H9 (cell line): Measurements from ENCODE around the gene CHCHD3. TPM values are rescaled to one million over a fixed set of nuclear protein-coding genes. Genes with fewer than 3 reads are reported as not detected.
A peak's percentile ranks its signal among the peaks of the same experiment; 100 is the strongest.

Experiments used
- DNase-seq: peaks from one replicate; pipeline ENCODE4 v3.0.0-alpha.2; 2017
- H2AFZ ChIP-seq: one replicate; pipeline ENCODE4 v1.6.1; 2013; ENCODE audit warnings: mild to moderate bottlenecking, low read length, control low read depth, moderate library complexity
- H2AK5ac ChIP-seq: 2 replicates; pipeline ENCODE4 v1.6.1; 2013; ENCODE audit warnings: low read length, control low read depth, mixed read lengths; ENCODE audit not compliant: insufficient read length
- H2BK120ac ChIP-seq: one replicate; pipeline ENCODE4 v1.6.1; 2013; ENCODE audit warnings: low read depth, mild to moderate bottlenecking, low read length, control low read depth, inconsistent platforms; ENCODE audit not compliant: poor library complexity, severe bottlenecking
- H2BK12ac ChIP-seq: 2 replicates; pipeline ENCODE4 v1.6.1; 2013; ENCODE audit warnings: low read length, control low read depth, mixed read lengths, low read depth; ENCODE audit not compliant: insufficient read length
- H2BK15ac ChIP-seq: 2 replicates; pipeline ENCODE4 v1.6.1; 2013; ENCODE audit warnings: low read depth, low read length, control low read depth
- H2BK20ac ChIP-seq: one replicate; pipeline ENCODE4 v1.6.1; 2013; ENCODE audit warnings: low read depth, mild to moderate bottlenecking, low read length, control low read depth, inconsistent platforms; ENCODE audit not compliant: poor library complexity, severe bottlenecking
- H2BK5ac ChIP-seq: 2 replicates; pipeline ENCODE4 v1.6.1; 2013; ENCODE audit warnings: low read length, control low read depth, mixed read lengths; ENCODE audit not compliant: insufficient read length
- H3K14ac ChIP-seq: 2 replicates; pipeline ENCODE4 v1.6.1; 2013; ENCODE audit warnings: low read length, control low read depth; ENCODE audit not compliant: insufficient read depth
- H3K18ac ChIP-seq: 2 replicates; pipeline ENCODE4 v1.6.1; 2013; ENCODE audit warnings: low read depth, mild to moderate bottlenecking, mixed read lengths, low read length, control low read depth; ENCODE audit not compliant: insufficient read length
- H3K23ac ChIP-seq: 2 replicates; pipeline ENCODE4 v1.6.1; 2013; ENCODE audit warnings: low read length, control low read depth, mixed read lengths, low read depth; ENCODE audit not compliant: insufficient read length
- H3K23me2 ChIP-seq: 2 replicates; pipeline ENCODE4 v1.6.1; 2013; ENCODE audit warnings: low read depth, mild to moderate bottlenecking, mixed read lengths, low read length, control low read depth; ENCODE audit not compliant: insufficient read length, poor library complexity, severe bottlenecking
- H3K27ac ChIP-seq: 2 replicates; pipeline ENCODE4 v1.5.1; 2013; ENCODE audit warnings: low read length, control low read depth, mixed read lengths, low read depth; ENCODE audit not compliant: insufficient read length
- H3K27me3 ChIP-seq: 2 replicates; pipeline ENCODE4 v1.6.1; 2013; ENCODE audit warnings: low read length, control low read depth, inconsistent platforms; ENCODE audit not compliant: insufficient read depth
- H3K4ac ChIP-seq: 2 replicates; pipeline ENCODE4 v1.6.1; 2013; ENCODE audit warnings: low read depth, mild to moderate bottlenecking, control low read depth, inconsistent platforms, low read length, moderate library complexity
- H3K4me1 ChIP-seq: 2 replicates; pipeline ENCODE4 v1.6.1; 2013; ENCODE audit warnings: low read length, control low read depth, inconsistent platforms; ENCODE audit not compliant: insufficient read depth
- H3K4me2 ChIP-seq: 2 replicates; pipeline ENCODE4 v1.6.1; 2013; ENCODE audit warnings: low read length, control low read depth, mixed read lengths; ENCODE audit not compliant: insufficient read length, insufficient read depth
- H3K56ac ChIP-seq: 2 replicates; pipeline ENCODE4 v1.6.1; 2013; ENCODE audit warnings: low read depth, mild to moderate bottlenecking, mixed read lengths, low read length, control low read depth; ENCODE audit not compliant: insufficient read length
- H3K79me1 ChIP-seq: 2 replicates; pipeline ENCODE4 v1.6.1; 2013; ENCODE audit warnings: low read depth, mild to moderate bottlenecking, moderate library complexity, low read length, control low read depth, inconsistent platforms; ENCODE audit not compliant: insufficient read depth, poor library complexity, severe bottlenecking
- H3K79me2 ChIP-seq: 2 replicates; pipeline ENCODE4 v1.6.1; 2013; ENCODE audit warnings: low read length, control low read depth, inconsistent platforms; ENCODE audit not compliant: insufficient read depth
- H3K9ac ChIP-seq: 2 replicates; pipeline ENCODE4 v1.6.1; 2013; ENCODE audit warnings: low read length, control low read depth, mixed read lengths; ENCODE audit not compliant: insufficient read length; ENCODE audit errors: extremely low read depth
- H3K9me3 ChIP-seq: one replicate; pipeline ENCODE4 v1.6.1; 2013; ENCODE audit warnings: low read depth, low read length, inconsistent platforms; ENCODE audit not compliant: control insufficient read depth
- H3T11ph ChIP-seq: one replicate; pipeline ENCODE4 v1.6.1; 2013; ENCODE audit warnings: mild to moderate bottlenecking, low read length, control low read depth, inconsistent platforms
- H4K20me1 ChIP-seq: one replicate; pipeline ENCODE4 v1.6.1; 2013; ENCODE audit not compliant: control insufficient read depth, insufficient read length, insufficient read depth
- H4K5ac ChIP-seq: 2 replicates; pipeline ENCODE4 v1.6.1; 2013; ENCODE audit warnings: low read depth, mild to moderate bottlenecking, mixed read lengths, low read length, control low read depth; ENCODE audit not compliant: insufficient read length
- H4K8ac ChIP-seq: replicated peaks from 2 replicates; pipeline ENCODE4 v1.6.1; 2013; ENCODE audit warnings: low read length, control low read depth, mixed read lengths, low read depth; ENCODE audit not compliant: insufficient read length
- H4K91ac ChIP-seq: 2 replicates; pipeline ENCODE4 v1.6.1; 2013; ENCODE audit warnings: low read depth, mild to moderate bottlenecking, moderate library complexity, mixed read lengths, low read length, control low read depth; ENCODE audit not compliant: insufficient read length
- H3K27ac Mint-ChIP-seq, 3 experiments: 2 replicates in 2 of 3; 3 replicates in 1 of 3; pipeline ENCODE4 v1.8.0; 2020 to 2021; ENCODE audit warnings: mixed read lengths in 3 of 3, mild to moderate bottlenecking in 1 of 3, moderate library complexity in 1 of 3
- H3K27me3 Mint-ChIP-seq: 2 replicates; pipeline ENCODE4 v1.8.0; 2021; ENCODE audit warnings: low read depth, mild to moderate bottlenecking, moderate library complexity, mixed read lengths
- H3K36me3 Mint-ChIP-seq, 3 experiments: 2 replicates in 2 of 3; 3 replicates in 1 of 3; pipeline ENCODE4 v1.8.0; 2020 to 2021; ENCODE audit warnings: low read depth in 3 of 3, mixed read lengths in 3 of 3; ENCODE audit not compliant: insufficient read depth in 1 of 3
- H3K4me1 Mint-ChIP-seq, 2 experiments: 2 replicates each; pipeline ENCODE4 v1.8.0; 2020; ENCODE audit warnings: mixed read lengths in 2 of 2
- H3K4me3 Mint-ChIP-seq, 2 experiments: 2 replicates in 1 of 2; 3 replicates in 1 of 2; pipeline ENCODE4 v1.8.0; 2020 to 2021; ENCODE audit warnings: mild to moderate bottlenecking in 2 of 2, mixed read lengths in 2 of 2, moderate library complexity in 1 of 2
- H3K9me3 Mint-ChIP-seq, 2 experiments: 2 replicates in 1 of 2; 3 replicates in 1 of 2; pipeline ENCODE4 v1.8.0; 2020; ENCODE audit warnings: mild to moderate bottlenecking in 2 of 2, mixed read lengths in 2 of 2, moderate library complexity in 1 of 2
- WGBS: extraction: QIAGEN DNeasy Blood & Tissue Kit; methylation state at CpG from one replicate; pipeline ENCODE4 v1.1.7; 2013; ENCODE audit warnings: missing lambda C conversion rate, low lambda C conversion rate, mixed read lengths; ENCODE audit not compliant: insufficient read length; ENCODE audit errors: extremely low coverage; 5-methylcytosine and 5-hydroxymethylcytosine counted together
- total RNA-seq: library from RNA; stranded (reverse); gene quantifications from 2 replicates; pipeline ENCODE4 v1.2.1, GENCODE V29; 2021
- TF ChIP-seq, protein P1 (sequence below): fragments of 200-600 bp; sonication (generic); conservative IDR thresholded peaks from 3 replicates; pipeline ENCODE4 v1.8.0; 2021; ENCODE audit warnings: antibody characterized with exemption, mild to moderate bottlenecking

The CHCHD3 gene
- total RNA-seq, 1 experiment from 2014 or later, result 104 TPM

DNA sequence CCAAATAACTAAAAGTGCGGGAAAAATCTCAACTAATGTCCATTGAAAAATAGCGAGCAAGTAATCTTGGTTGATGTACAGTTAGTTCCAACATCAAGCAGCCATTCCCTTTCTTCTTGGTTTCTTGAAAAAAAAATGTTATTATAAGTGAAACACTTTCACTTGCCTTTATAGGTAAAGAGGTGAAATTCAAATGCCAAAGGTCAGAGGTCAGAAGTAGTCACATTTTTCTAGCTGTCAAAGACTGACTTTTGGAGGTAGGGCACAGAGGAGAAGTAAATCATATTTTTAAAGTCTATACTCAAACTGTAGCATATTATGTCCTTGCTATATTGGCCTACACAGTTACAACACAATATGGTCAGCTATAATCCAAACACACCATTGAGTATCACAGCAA lies 62.3 kb downstream of the CHCHD3 start:
- no peak overlapping the region for H3K18ac ChIP-seq
- H2AK5ac ChIP-seq, result no peak overlapping the region
- Mint-ChIP-seq H3K4me1 (peaks cover 17 to 22% of the 10 kb centered on the region in 2 experiments), H3K36me3 (peaks cover 0 to 7% (median 0%) of the 10 kb centered on the region in 3 experiments; a peak in 3 of 7 replicates), H3K27ac (0 out of 7 replicates have a peak overlapping the region, but pooled peaks of 1 of the 3 experiments have one; percentile 25), H3K4me3 (no peak overlapping the region), H3K27me3 (no peaks in the 10 kb centered on the region), H3K9me3 (no peaks in the 10 kb centered on the region)
- H2BK20ac ChIP-seq, result no peak overlapping the region
- H3K9me3 ChIP-seq, result no peaks in the 10 kb centered on the region
- H4K20me1 ChIP-seq, result no peaks in the 10 kb centered on the region
- no CpG with 5 or more reads among the region's 2 CpGs for WGBS
- no peak overlapping the region for H2BK15ac ChIP-seq
- H3K4ac ChIP-seq, result no peak overlapping the region
- H2BK120ac ChIP-seq, result no peak overlapping the region
- TF ChIP-seq, protein P1, sequence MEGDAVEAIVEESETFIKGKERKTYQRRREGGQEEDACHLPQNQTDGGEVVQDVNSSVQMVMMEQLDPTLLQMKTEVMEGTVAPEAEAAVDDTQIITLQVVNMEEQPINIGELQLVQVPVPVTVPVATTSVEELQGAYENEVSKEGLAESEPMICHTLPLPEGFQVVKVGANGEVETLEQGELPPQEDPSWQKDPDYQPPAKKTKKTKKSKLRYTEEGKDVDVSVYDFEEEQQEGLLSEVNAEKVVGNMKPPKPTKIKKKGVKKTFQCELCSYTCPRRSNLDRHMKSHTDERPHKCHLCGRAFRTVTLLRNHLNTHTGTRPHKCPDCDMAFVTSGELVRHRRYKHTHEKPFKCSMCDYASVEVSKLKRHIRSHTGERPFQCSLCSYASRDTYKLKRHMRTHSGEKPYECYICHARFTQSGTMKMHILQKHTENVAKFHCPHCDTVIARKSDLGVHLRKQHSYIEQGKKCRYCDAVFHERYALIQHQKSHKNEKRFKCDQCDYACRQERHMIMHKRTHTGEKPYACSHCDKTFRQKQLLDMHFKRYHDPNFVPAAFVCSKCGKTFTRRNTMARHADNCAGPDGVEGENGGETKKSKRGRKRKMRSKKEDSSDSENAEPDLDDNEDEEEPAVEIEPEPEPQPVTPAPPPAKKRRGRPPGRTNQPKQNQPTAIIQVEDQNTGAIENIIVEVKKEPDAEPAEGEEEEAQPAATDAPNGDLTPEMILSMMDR, result no peak
- DNase-seq, result no peak
- H3K27ac ChIP-seq, result no peak overlapping the region
- H3K23me2 ChIP-seq, result no peaks in the 10 kb centered on the region
- no peak overlapping the region for H3K14ac ChIP-seq
- H2BK5ac ChIP-seq, result no peak overlapping the region
- peaks cover 7% of the 10 kb centered on the region for H3K4me1 ChIP-seq
- no peak overlapping the region for H3K23ac ChIP-seq
- peaks cover 3% of the 10 kb centered on the region; the same call in 1 of the 2 replicates for H3K79me2 ChIP-seq
- no peak overlapping the region for H3K9ac ChIP-seq
- H3K56ac ChIP-seq, result no peak overlapping the region
- peaks cover 3% of the 10 kb centered on the region for H3K79me1 ChIP-seq
- no peak overlapping the region for H4K8ac ChIP-seq
- no peak overlapping the region for H4K91ac ChIP-seq
- H2AFZ ChIP-seq, result no peak overlapping the region
- H4K5ac ChIP-seq, result no peak overlapping the region
- no peak overlapping the region for H3T11ph ChIP-seq
- no peak overlapping the region for H3K4me2 ChIP-seq
- no peak overlapping the region for H2BK12ac ChIP-seq
- no peaks in the 10 kb centered on the region for H3K27me3 ChIP-seq
